Gastrocnemius medialis (tissue), 4 donors: Measurements from ENCODE around the gene ADIPOR2. TPM values are rescaled to one million over a fixed set of nuclear protein-coding genes. Genes with fewer than 3 reads are reported as not detected.

Experiments
- ATAC-seq, 2 donors: fragments of 150-250 bp; one replicate each; pipeline ENCODE4 v1.9.1; 2016
- DNase-seq, 2 donors: peaks; one replicate each; pipeline ENCODE4 v3.0.0-alpha.2; 2019
- H3K27ac ChIP-seq, 4 donors: fragments of 200-600 bp; sonication (generic); 1 replicate in 1 of 4; 2 replicates in 3 of 4; pipeline ENCODE4 v1.5.1; 2016 to 2018; ENCODE audit warnings: mild to moderate bottlenecking in 2 of 4, moderate library complexity in 1 of 4
- H3K27me3 ChIP-seq, 3 donors: fragments of 200-600 bp; sonication (generic) in 2 of 3; 1 replicate in 1 of 3; 2 replicates in 2 of 3; pipeline versions ENCODE4 v1.5.1 to v1.6.0; 2016 to 2019; ENCODE audit warnings: mild to moderate bottlenecking in 1 of 3, moderate library complexity in 1 of 3
- H3K36me3 ChIP-seq, 2 donors: fragments of 200-600 bp; sonication (generic) in 1 of 2; one replicate each; pipeline ENCODE4 v1.5.1; 2017 to 2018
- H3K4me1 ChIP-seq, 2 donors: fragments of 200-600 bp; sonication (generic) in 1 of 2; one replicate each; pipeline ENCODE4 v1.5.1; 2016 to 2017; ENCODE audit warnings: mild to moderate bottlenecking in 2 of 2
- H3K4me3 ChIP-seq, 4 donors: fragments of 200-600 bp; sonication (generic) in 3 of 4; 1 replicate in 1 of 4; 2 replicates in 3 of 4; pipeline ENCODE4 v1.5.1; 2016 to 2019; ENCODE audit warnings: mild to moderate bottlenecking in 2 of 4
- H3K9me3 ChIP-seq, 3 donors: fragments of 200-600 bp; sonication (generic) in 2 of 3; 1 replicate in 1 of 3; 2 replicates in 2 of 3; pipeline ENCODE4 v1.5.1; 2016 to 2019
- CTCF ChIP-seq, 5 experiments: fragments of 450-650 bp in 3 of 5; fragments of 200-600 bp in 2 of 5; sonication (generic) in 2 of 5; IDR thresholded peaks in 4 of 5; conservative IDR thresholded peaks in 1 of 5; 1 replicate in 4 of 5; 2 replicates in 1 of 5; pipeline ENCODE4 v1.5.1; 2016 to 2019; ENCODE audit warnings: antibody characterized with exemption in 5 of 5, mild to moderate bottlenecking in 3 of 5, moderate library complexity in 3 of 5
- POLR2A ChIP-seq, 2 donors: fragments of 450-650 bp; IDR thresholded peaks; one replicate each; pipeline ENCODE4 v1.6.1; 2017; ENCODE audit warnings: antibody characterized with exemption in 2 of 2, mild to moderate bottlenecking in 2 of 2, moderate library complexity in 2 of 2
- in situ Hi-C, 4 donors: fragments of 200-750 bp; cut with MboI; loops; one replicate each; pipeline versions ENCODE4 v1.15.0 to v1.8.0; 2017; ENCODE audit warnings: low sequenced_read_pairs in 4 of 4
- intact Hi-C: fragments of 100-400 bp; cut with DNase I; formaldehyde crosslinking; loops from one replicate; pipeline ENCODE4 v1.15.1; 2023; ENCODE audit warnings: low total_unique reads
- total RNA-seq, 4 donors: library from RNA; depleted of rRNA; stranded (reverse); fragments of >200 nt; gene quantifications; one replicate each; pipeline versions ENCODE4 v1.1.0 to v1.2.3, GENCODE V29; 2016

Gene ADIPOR2
- total RNA-seq, 4 donors from 2014 or later, result 18.9 to 47.4 (median 25.1) TPM

GRCh38 chr12:1744932-1745331, 54.1 kb downstream of the ADIPOR2 start:
- no peak overlapping the region for H3K27ac ChIP-seq
- H3K27me3 ChIP-seq, result no peaks in the 10 kb centered on the region
- DNase-seq (no peak), ATAC-seq (no peak)
- intact Hi-C loops, result no loop called here
- in situ Hi-C loops, result no loop called here
- peaks cover 0 to 3% (median 0%) of the 10 kb centered on the region in 3 donors for H3K9me3 ChIP-seq
- no peak overlapping the region for H3K4me3 ChIP-seq
- no peaks in the 10 kb centered on the region for H3K36me3 ChIP-seq
- TF ChIP-seq POLR2A (IDR thresholded peaks at IDR 0.05) (no peak), CTCF (IDR thresholded peaks at IDR 0.05 in 4 of 5, conservative IDR thresholded peaks at IDR 0.05 in 1 of 5) (no peak)
- peaks cover 28 to 50% of the 10 kb centered on the region in 2 donors for H3K4me1 ChIP-seq

GRCh38 chr12:1747609-1748008, 56.7 kb downstream of the ADIPOR2 start:
- in situ Hi-C loops, result no loop called here
- no peak for DNase-seq
- no peaks in the 10 kb centered on the region for H3K36me3 ChIP-seq
- no peak overlapping the region for H3K27ac ChIP-seq
- H3K4me3 ChIP-seq, result no peak overlapping the region
- no peaks in the 10 kb centered on the region for H3K27me3 ChIP-seq
- H3K9me3 ChIP-seq, result peaks cover 0 to 3% (median 0%) of the 10 kb centered on the region in 3 donors
- ATAC-seq, result no peak
- intact Hi-C loops, result no loop called here
- H3K4me1 ChIP-seq, result peaks cover 16 to 23% of the 10 kb centered on the region in 2 donors
- TF ChIP-seq POLR2A (IDR thresholded peaks at IDR 0.05), result no peak
- no peak for TF ChIP-seq CTCF (IDR thresholded peaks at IDR 0.05 in 4 of 5, conservative IDR thresholded peaks at IDR 0.05 in 1 of 5)

GRCh38 chr12:1749019-1749418, 58.1 kb downstream of the ADIPOR2 start:
- no peaks in the 10 kb centered on the region for H3K36me3 ChIP-seq
- H3K4me1 ChIP-seq, result peaks cover 16 to 23% of the 10 kb centered on the region in 2 donors
- in situ Hi-C loops (no loop called here), intact Hi-C loops (no loop called here)
- no peak overlapping the region for H3K4me3 ChIP-seq
- H3K27me3 ChIP-seq, result no peaks in the 10 kb centered on the region
- peak overlapping the region in 1 of 4 donors; percentile 28 for H3K27ac ChIP-seq
- H3K9me3 ChIP-seq, result peaks cover 0 to 3% (median 0%) of the 10 kb centered on the region in 3 donors
- DNase-seq (no peak), ATAC-seq (no peak)
- TF ChIP-seq POLR2A (IDR thresholded peaks at IDR 0.05) (no peak), CTCF (IDR thresholded peaks at IDR 0.05 in 4 of 5, conservative IDR thresholded peaks at IDR 0.05 in 1 of 5) (no peak)

GRCh38 chr12:1750300-1750699, 59.4 kb downstream of the ADIPOR2 start:
- TF ChIP-seq POLR2A (IDR thresholded peaks at IDR 0.05) (no peak), CTCF (IDR thresholded peaks at IDR 0.05 in 4 of 5, conservative IDR thresholded peaks at IDR 0.05 in 1 of 5) (no peak)
- intact Hi-C loops (no loop called here), in situ Hi-C loops (no loop called here)
- H3K4me1 ChIP-seq, result peaks cover 10 to 25% of the 10 kb centered on the region in 2 donors
- H3K27ac ChIP-seq, result no peak overlapping the region
- no peak for DNase-seq
- H3K9me3 ChIP-seq, result peaks cover 0 to 3% (median 0%) of the 10 kb centered on the region in 3 donors
- no peak overlapping the region for H3K4me3 ChIP-seq
- no peak for ATAC-seq
- no peaks in the 10 kb centered on the region for H3K27me3 ChIP-seq
- H3K36me3 ChIP-seq, result peaks cover 0 to 9% of the 10 kb centered on the region in 2 donors

- in situ Hi-C loops (no loop called here), intact Hi-C loops (no loop called here)
- peaks cover 29 to 34% of the 10 kb centered on the region in 2 donors for H3K4me1 ChIP-seq
- H3K27ac ChIP-seq, result peak overlapping the region in 1 of 4 donors; percentile 24
- ATAC-seq (no peak), DNase-seq (no peak)
- H3K36me3 ChIP-seq, result peaks cover 0 to 19% of the 10 kb centered on the region in 2 donors
- H3K27me3 ChIP-seq, result no peaks in the 10 kb centered on the region
- no peak overlapping the region for H3K4me3 ChIP-seq
- H3K9me3 ChIP-seq, result no peaks in the 10 kb centered on the region
- TF ChIP-seq POLR2A (IDR thresholded peaks at IDR 0.05) (no peak), CTCF (IDR thresholded peaks at IDR 0.05 in 4 of 5, conservative IDR thresholded peaks at IDR 0.05 in 1 of 5) (no peak)
Measured at GRCh38 chr12:1758376-1758775, 67.5 kb downstream of the ADIPOR2 start.
